GM12801 (cell line): Measurements from ENCODE around the gene CX3CR1.

Experiments
- CTCF ChIP-seq: IDR thresholded peaks from one replicate; pipeline ENCODE4 v1.5.1; 2011; ENCODE audit warnings: control low read depth; ENCODE audit not compliant: insufficient read length; ENCODE audit errors: extremely low read depth

The CX3CR1 gene

DNA sequence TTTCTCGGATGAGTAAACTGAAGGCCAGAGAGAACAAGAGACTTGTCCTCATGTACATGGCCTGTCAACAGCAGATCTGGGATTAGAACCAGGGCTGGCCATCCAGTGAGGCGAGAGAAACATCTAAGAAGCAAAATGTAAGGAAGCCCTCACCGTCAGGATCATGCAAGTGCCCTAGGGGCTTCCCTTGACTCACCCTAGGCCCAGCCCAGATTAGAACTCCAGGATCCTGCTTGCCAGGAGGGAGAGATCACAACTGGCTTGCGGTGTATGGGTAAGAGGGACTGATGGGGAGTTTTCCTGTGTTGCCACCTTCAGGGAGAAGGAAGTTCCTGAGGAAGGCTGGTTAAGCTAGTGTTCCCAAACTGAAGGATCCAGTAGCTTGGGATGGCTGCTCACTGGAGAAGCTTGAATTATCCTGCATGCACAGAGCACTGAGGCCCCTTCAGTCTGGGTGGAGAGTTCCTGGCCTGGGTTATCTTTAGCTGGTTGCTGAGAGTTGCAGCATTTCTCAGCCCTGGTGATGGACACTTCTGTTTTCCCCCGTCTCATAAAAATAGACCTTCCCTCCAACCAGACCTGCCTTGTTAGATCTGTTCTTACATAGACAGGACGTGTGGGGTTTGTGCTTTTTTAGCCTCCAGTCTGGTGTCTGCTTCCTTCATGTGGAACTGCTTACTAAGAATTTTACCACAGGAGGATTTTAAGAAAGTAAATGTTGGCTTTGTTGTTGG is 59.3 kb downstream of the CX3CR1 start:
- TF ChIP-seq CTCF = no peak

- TF ChIP-seq CTCF = no peak
These were observed 60.1 kb downstream of the CX3CR1 start for GRCh38 chr3:39219702-39220101.

- TF ChIP-seq CTCF = no peak
These were observed 63.6 kb downstream of the CX3CR1 start for GRCh38 chr3:39216176-39216790.

- no peak for TF ChIP-seq CTCF
These were observed 66.2 kb downstream of the CX3CR1 start for GRCh38 chr3:39213613-39214012.
